HG02759 (cell line): ENCODE results near the gene CSNK1D.

Source experiments
- ATAC-seq: cut with Tn5 transposase; IDR thresholded peaks from one replicate; pipeline ENCODE4 v1.9.1; 2021; ENCODE audit warnings: mild to moderate bottlenecking, moderate library complexity; ENCODE audit not compliant: unreplicated experiment

Gene CSNK1D

DNA sequence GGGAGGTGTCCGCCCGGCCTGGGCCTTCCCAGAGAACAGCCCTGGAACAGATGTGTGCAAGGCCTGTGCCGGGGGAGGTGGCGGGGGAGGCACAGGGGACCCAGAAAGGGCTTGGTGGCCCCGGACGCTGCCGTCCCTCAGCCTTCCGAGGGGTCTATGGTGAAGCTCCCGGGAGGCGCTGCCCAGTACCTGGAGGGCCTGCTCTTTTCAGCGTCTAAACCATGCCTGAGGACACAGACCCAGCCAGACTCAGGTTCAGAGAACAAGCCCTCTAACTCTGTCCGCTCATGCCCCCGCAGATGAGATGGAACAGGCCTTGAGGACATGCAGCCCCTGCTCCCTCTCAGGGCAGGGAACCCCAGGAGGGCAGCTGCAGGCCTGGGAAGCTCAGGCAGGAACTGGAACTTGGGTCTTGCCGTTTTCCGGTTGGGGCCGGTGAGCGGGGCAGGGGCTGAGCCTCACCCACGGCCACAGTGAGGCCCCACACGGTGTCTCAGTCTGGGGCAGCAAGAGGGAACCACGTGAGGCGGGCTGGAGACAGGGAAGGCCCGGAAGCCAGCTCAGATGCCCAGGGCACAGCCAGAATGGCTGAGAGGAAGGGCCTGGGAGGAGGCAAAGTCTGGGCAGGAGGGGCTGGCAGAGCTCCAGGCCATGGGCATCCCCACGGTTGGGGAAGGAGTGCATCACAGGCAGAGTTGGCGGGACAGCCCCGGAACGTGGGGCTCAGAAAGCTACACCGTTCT is 32.1 kb downstream of the CSNK1D start:
- ATAC-seq = no peak

DNA sequence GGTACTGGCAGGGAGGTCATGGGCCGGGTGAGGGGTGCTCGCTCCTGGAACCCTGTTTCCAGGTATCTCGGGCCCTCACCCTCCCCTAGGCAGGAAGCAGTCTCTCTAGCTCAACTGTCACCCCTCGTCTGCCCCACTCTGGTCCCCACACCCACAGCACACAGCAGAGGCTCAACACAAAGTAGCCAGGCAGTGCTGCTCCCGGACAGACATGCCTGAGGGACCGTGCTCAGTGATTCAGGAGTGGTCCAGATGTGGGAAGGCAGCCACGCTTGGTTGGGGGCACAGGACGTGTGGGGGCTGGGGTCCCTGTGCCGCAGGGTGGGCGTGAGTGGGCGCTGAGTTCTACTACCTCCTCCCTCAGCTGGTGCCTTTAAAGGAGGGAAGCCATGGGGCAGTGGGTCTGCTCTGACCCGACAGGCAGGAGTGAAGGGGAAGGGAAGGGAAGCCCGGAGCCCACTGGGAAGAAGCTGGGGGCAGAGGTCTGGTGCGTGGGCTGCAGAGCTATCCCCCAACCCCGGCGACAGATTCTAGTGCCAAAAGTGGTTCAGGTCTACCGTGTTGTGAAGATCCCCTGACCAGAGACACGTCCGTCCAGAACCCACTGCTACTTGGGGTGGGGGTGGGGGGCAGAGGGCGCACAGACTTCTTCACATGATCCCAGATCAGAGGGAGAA is 32.9 kb downstream of the CSNK1D start:
- ATAC-seq = no peak

- no peak for ATAC-seq
Measured at GRCh38 chr17:82239926-82240505, 33.5 kb downstream of the CSNK1D start.

GRCh38 chr17:82239401-82239925 is 34.0 kb downstream of the CSNK1D start:
- no peak for ATAC-seq

GRCh38 chr17:82238472-82239201 is 34.9 kb downstream of the CSNK1D start:
- ATAC-seq = no peak

- ATAC-seq = no peak
Measured at GRCh38 chr17:82237746-82238471, 35.6 kb downstream of the CSNK1D start.

GRCh38 chr17:82237083-82237745 is 36.3 kb downstream of the CSNK1D start:
- no peak for ATAC-seq

- no peak for ATAC-seq
Measured at GRCh38 chr17:82236142-82236971, 37.1 kb downstream of the CSNK1D start.

DNA sequence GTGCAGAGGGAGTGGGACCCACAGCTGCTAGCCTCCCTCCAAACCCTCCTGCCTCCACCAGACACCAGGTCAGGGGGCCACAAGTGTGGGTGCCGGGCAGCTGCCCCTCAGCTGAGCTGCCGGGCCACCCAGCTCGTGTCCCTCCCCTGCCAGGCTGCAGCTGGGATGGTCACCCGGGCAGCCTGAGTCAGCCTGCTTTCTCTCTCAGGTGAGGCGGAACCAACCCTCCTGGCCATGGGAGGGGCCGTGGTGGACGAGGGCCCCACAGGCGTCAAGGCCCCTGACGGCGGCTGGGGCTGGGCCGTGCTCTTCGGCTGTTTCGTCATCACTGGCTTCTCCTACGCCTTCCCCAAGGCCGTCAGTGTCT is 37.7 kb downstream of the CSNK1D start:
- no peak for ATAC-seq

- no peak for ATAC-seq
Measured at GRCh38 chr17:82235056-82235774, 38.3 kb downstream of the CSNK1D start.

- no peak for ATAC-seq
Measured at GRCh38 chr17:82234211-82235055, 39.1 kb downstream of the CSNK1D start.

DNA sequence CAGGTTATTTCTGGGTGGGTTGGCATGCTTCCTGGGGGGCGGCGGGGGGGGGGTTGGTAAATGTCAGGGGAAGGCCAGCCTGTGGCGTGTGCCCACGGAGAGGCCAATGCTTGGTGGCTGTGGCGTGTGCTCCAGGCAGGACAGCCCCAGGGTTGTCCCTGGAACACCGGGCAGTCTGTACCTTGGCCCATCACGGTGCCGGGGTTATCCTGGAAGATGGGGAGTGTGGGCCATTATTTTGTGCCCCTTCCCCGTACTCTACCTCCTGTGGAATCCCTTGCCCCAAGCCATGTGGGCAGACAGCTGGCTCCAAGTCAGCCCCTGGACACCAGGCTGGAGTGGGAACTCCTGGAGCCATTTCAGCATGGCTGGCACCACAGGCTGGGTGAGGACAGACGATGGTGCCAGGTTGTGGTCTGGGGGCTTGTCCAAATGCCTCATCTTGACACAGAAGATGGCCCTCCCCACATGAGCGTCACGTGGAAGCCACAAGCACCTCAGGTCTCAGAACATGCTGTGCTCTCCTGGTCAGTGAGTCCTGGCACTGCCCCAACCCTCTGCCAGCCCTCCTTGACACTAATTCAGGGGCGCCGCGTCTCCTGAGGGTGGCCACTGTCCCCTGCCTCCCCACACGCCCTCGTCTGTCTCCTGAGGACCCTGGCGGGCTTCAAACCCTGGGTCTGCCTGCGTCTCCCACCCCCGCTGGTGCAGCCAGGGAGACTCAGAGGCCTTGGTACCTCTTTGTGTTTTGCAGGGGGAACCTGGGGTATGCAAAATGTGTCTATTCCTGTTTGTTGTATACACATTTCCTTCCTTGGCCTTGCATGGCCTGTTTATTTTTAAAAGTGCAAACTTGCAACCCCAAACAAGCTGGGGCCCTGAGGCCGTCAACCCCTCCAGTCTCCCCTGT is 40.4 kb downstream of the CSNK1D start:
- ATAC-seq = no peak

GRCh38 chr17:82232322-82232820 is 41.1 kb downstream of the CSNK1D start:
- no peak for ATAC-seq

DNA sequence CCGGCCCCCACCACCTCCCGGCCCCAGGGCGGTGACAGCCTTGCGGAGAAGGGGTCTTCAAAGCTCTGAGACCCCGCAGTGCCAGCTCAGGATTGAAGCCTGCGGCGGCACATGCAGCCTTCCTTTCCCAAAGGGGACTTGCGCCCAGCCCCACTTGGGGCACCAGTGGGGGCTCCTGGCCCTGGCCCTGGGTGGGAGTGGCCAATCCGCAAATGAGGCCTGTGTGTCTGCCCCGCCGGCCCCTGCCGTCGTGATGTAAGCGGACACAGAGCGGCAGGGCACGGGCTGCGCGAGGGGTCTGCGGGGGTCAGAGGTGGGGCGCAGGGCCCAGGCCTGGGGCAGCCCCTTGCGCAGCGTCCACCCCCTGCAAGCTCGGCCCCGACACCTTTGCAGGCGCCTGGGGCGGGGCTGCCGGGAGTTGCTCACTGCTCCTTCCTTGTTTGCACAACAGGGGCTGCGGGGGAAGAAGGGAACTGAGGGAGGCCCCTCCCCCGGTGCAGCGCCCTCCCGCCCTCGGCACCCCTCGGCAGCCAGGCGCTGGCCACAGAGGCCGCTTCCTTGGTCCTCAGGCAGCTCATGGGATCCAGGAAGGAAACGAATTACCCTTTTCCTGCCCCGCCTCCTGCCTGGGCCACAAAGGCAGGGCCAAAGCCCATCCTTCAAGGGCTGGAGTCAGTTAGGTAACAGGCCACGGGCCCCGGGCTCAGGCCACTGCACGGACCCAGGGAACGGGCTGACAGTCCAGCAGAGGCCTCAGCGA is 41.8 kb downstream of the CSNK1D start:
- ATAC-seq = peak; percentile 4

GRCh38 chr17:82231312-82231561 is 42.3 kb downstream of the CSNK1D start:
- no peak for ATAC-seq
